HCT116 (cell line): Measurements from ENCODE around the gene RPL31. TPM values are rescaled to one million over a fixed set of nuclear protein-coding genes. Genes with fewer than 3 reads are reported as not detected.

Experiments used
- ATAC-seq: fragments of 200-7000 bp; cut with Tn5 transposase; 2 replicates; pipeline ENCODE4 v1.9.1; 2020; ENCODE audit warnings: mild to moderate bottlenecking, moderate library complexity
- BruUV-seq: library from RNA; stranded (reverse); fragments of 400-500 nt; replicated peaks from 2 replicates; lab custom pipeline; 2021; lab: Mats Ljungman, UMichigan
- CTCF ChIA-PET: fragments of 300-600 bp; sonication (Branson Sonifier 250); formaldehyde crosslinking; loops from one replicate; lab custom pipeline; 2021; ENCODE audit warnings: antibody characterized with exemption; lab: Charles Lee
- POLR2A ChIA-PET: fragments of 300-600, 350-600 bp; sonication (Branson Sonifier 250); formaldehyde crosslinking; loops from one replicate; lab custom pipeline; 2021; ENCODE audit warnings: antibody characterized with exemption; lab: Charles Lee
- RAD21 ChIA-PET, 2 experiments: fragments of 300-600 bp; sonication (Branson Sonifier 250); formaldehyde crosslinking; loops; one replicate each; lab custom pipeline; 2023; ENCODE audit warnings: low total read pairs in 2 of 2; ENCODE audit not compliant: uncharacterized antibody in 2 of 2, unreplicated experiment in 2 of 2, low non-redundant PET in 1 of 2; lab: Charles Lee
- DNase-seq: peaks from one replicate; pipeline ENCODE4 v3.0.0-alpha.2; 2010; ENCODE audit warnings: low read depth, low spot score
- H2AFZ ChIP-seq: fragments of 200-600 bp; shearing (Covaris generic), sonication (generic); 2 replicates; pipeline ENCODE4 v1.6.1; 2017; ENCODE audit warnings: low read depth, mixed run types, mixed read lengths, antibody characterized with exemption, low read length; ENCODE audit not compliant: poor library complexity, severe bottlenecking
- H3K27ac ChIP-seq: 2 replicates; pipeline ENCODE4 v1.5.1; 2012; ENCODE audit warnings: low read depth, low read length
- H3K27me3 ChIP-seq: fragments of 200-600 bp; sonication (generic); 2 replicates; pipeline ENCODE4 v1.6.1; 2016; ENCODE audit warnings: mixed run types, low read length, mixed read lengths; ENCODE audit not compliant: insufficient read depth
- H3K36me3 ChIP-seq, 2 experiments: fragments of 200-500 bp in 1 of 2; fragments of 200-600 bp in 1 of 2; sonication (Bioruptor generic) in 1 of 2; sonication (generic) in 1 of 2; 2 replicates each; pipeline versions ENCODE4 v1.5.1 to v1.6.1; 2014 to 2016; ENCODE audit warnings: low read length in 2 of 2, inconsistent platforms in 1 of 2, mixed read lengths in 1 of 2, mixed run types in 1 of 2; ENCODE audit not compliant: insufficient read depth in 2 of 2, control insufficient read depth in 1 of 2
- H3K4me1 ChIP-seq, 2 experiments: fragments of 200-600 bp in 1 of 2; sonication (generic) in 1 of 2; 2 replicates each; pipeline versions ENCODE4 v1.5.1 to v1.6.1; 2012 to 2017; ENCODE audit warnings: low read length in 2 of 2, inconsistent platforms in 1 of 2, mild to moderate bottlenecking in 1 of 2, mixed read lengths in 1 of 2, mixed run types in 1 of 2, moderate library complexity in 1 of 2; ENCODE audit not compliant: insufficient read depth in 2 of 2, control insufficient read depth in 1 of 2
- H3K4me2 ChIP-seq: fragments of 200-600 bp; sonication (generic); 2 replicates; pipeline ENCODE4 v1.6.1; 2017; ENCODE audit warnings: mixed run types, low read length, mixed read lengths
- H3K4me3 ChIP-seq, 2 experiments: fragments of 200-600 bp in 1 of 2; sonication (generic) in 1 of 2; replicated peaks in 1 of 2; 2 replicates each; pipeline ENCODE4 v1.5.1; 2011 to 2016; ENCODE audit warnings: low read length in 2 of 2, control low read depth in 1 of 2, low read depth in 1 of 2, mild to moderate bottlenecking in 1 of 2, mixed read lengths in 1 of 2, mixed run types in 1 of 2
- H3K79me2 ChIP-seq: fragments of 200-600 bp; sonication (generic); 2 replicates; pipeline ENCODE4 v1.6.1; 2017; ENCODE audit warnings: mild to moderate bottlenecking, mixed run types, low read length, moderate library complexity, mixed read lengths; ENCODE audit not compliant: insufficient read depth
- H3K9ac ChIP-seq: fragments of 200-600 bp; sonication (generic); 2 replicates; pipeline ENCODE4 v1.6.1; 2016; ENCODE audit warnings: low read length, mixed read lengths
- H3K9me2 ChIP-seq: fragments of 200-600 bp; sonication (generic), shearing (Covaris generic); 2 replicates; pipeline ENCODE4 v1.6.1; 2017; ENCODE audit warnings: mixed run types, mild to moderate bottlenecking, moderate library complexity; ENCODE audit not compliant: insufficient read depth
- H3K9me3 ChIP-seq, 2 experiments: fragments of 200-500 bp in 1 of 2; fragments of 200-600 bp in 1 of 2; sonication (Bioruptor generic) in 1 of 2; sonication (generic) in 1 of 2; 2 replicates each; pipeline ENCODE4 v1.6.1; 2014 to 2017; ENCODE audit warnings: low read length in 2 of 2, mixed read lengths in 2 of 2, inconsistent platforms in 1 of 2, low read depth in 1 of 2, mild to moderate bottlenecking in 1 of 2, mixed run types in 1 of 2, moderate library complexity in 1 of 2; ENCODE audit not compliant: control insufficient read depth in 1 of 2, insufficient read depth in 1 of 2
- H4K20me1 ChIP-seq: fragments of 200-600 bp; sonication (generic), shearing (Covaris generic); 2 replicates; pipeline ENCODE4 v1.6.1; 2017; ENCODE audit warnings: mixed run types, mild to moderate bottlenecking, moderate library complexity; ENCODE audit not compliant: insufficient read depth
- ATF3 ChIP-seq: IDR thresholded peaks from 2 replicates; pipeline ENCODE4 v1.6.1; 2012
- MAX ChIP-seq: IDR thresholded peaks from 2 replicates; pipeline ENCODE4 v1.6.1; 2012
- POLR2A ChIP-seq: IDR thresholded peaks from 2 replicates; pipeline ENCODE4 v1.7.0; 2011; ENCODE audit warnings: borderline replicate concordance; ENCODE audit not compliant: insufficient read depth, insufficient read length; ENCODE audit errors: extremely low read depth
- ZBTB33 ChIP-seq: IDR thresholded peaks from 2 replicates; pipeline ENCODE4 v1.6.1; 2011; ENCODE audit warnings: mild to moderate bottlenecking, low read length, moderate library complexity; ENCODE audit not compliant: insufficient replicate concordance; ENCODE audit errors: extremely low read depth
- intact Hi-C: fragments of 100-400 bp; cut with micrococcal nuclease; formaldehyde crosslinking; loops from 2 replicates; pipeline ENCODE4 v1.10.0; 2022
- total RNA-seq: library from RNA; stranded (reverse); gene quantifications from one replicate; pipeline ENCODE4 v1.2.1, GENCODE V29; 2021; ENCODE audit not compliant: unreplicated experiment

Gene RPL31
- total RNA-seq, 1 experiment from 2014 or later, result 1,340 TPM

- Histone ChIP-seq H3K4me1 (no peaks in the 10 kb centered on the region), H3K27ac (no peak overlapping the region), H3K9me3 (no peaks in the 10 kb centered on the region), H4K20me1 (no peaks in the 10 kb centered on the region), H3K9me2 (no peaks in the 10 kb centered on the region), H2AFZ (no peak overlapping the region), H3K79me2 (no peaks in the 10 kb centered on the region), H3K27me3 (no peaks in the 10 kb centered on the region), H3K36me3 (peaks cover 28 to 37% of the 10 kb centered on the region in 2 experiments), H3K9ac (no peak overlapping the region), H3K4me2 (no peak overlapping the region), H3K4me3 (no peak overlapping the region)
- RAD21 ChIA-PET, result interaction anchor here in 1 of 2 experiments (0.7 kb wide), 1 partner anchor 128 kb away, joined by 5 read pairs; no protein-coding TSS in a partner anchor
- no peak for TF ChIP-seq ZBTB33
- no peak for TF ChIP-seq ATF3
- no peak for TF ChIP-seq MAX
- ATAC-seq, result no peak
- CTCF ChIA-PET, result no interaction called here
- DNase-seq, result no peak
- intact Hi-C loops, result no loop called here
- no TSS peak for BruUV-seq
- POLR2A ChIA-PET, result no interaction called here
Observed at GRCh38 chr2:101023327-101024107, 21.4 kb downstream of the RPL31 start.

GRCh38 chr2:101025561-101025960 lies 23.5 kb downstream of the RPL31 start:
- H3K4me3 ChIP-seq, result no peak overlapping the region
- POLR2A ChIA-PET, result no interaction called here
- ATAC-seq (no peak), DNase-seq (no peak)
- H3K4me2 ChIP-seq, result no peak overlapping the region
- intact Hi-C loops, result no loop called here
- TF ChIP-seq POLR2A, result no peak
- no peak overlapping the region for H3K27ac ChIP-seq
- H3K9me2 ChIP-seq, result no peaks in the 10 kb centered on the region
- H2AFZ ChIP-seq, result no peak overlapping the region
- H3K4me1 ChIP-seq, result no peaks in the 10 kb centered on the region
- RAD21 ChIA-PET, result no interaction called here
- H3K9me3 ChIP-seq, result no peaks in the 10 kb centered on the region
- no peak overlapping the region for H3K9ac ChIP-seq
- CTCF ChIA-PET, result no interaction called here
- BruUV-seq, result no TSS peak
- no peaks in the 10 kb centered on the region for H4K20me1 ChIP-seq
- H3K79me2 ChIP-seq, result no peaks in the 10 kb centered on the region
- peaks cover 19 to 30% of the 10 kb centered on the region in 2 experiments for H3K36me3 ChIP-seq
- no peaks in the 10 kb centered on the region for H3K27me3 ChIP-seq
